ENCODE data around the gene KLK7.

KLK7 gene

GRCh38 chr19:50949861-50950260 lies 33.9 kb downstream of the KLK7 start:
- TF ChIP-seq EZH2 (IDR thresholded peaks at IDR 0.05; ENCODE audit: borderline replicate concordance, low read depth, low read length, severe bottlenecking), result no peak
- no peak for TF ChIP-seq CTCF (IDR thresholded peaks at IDR 0.05; ENCODE audit: borderline replicate concordance, extremely low read depth, low read length, poor library complexity, severe bottlenecking)
- no peak overlapping the region for H2AFZ ChIP-seq (ENCODE audit: low read depth, low read length)
- no peaks in the 10 kb centered on the region for H3K4me1 ChIP-seq (ENCODE audit: insufficient read depth, low read length)
- H4K20me1 ChIP-seq (ENCODE audit: insufficient read depth, low read length), result no peaks in the 10 kb centered on the region; the same call in 1 of the 2 replicates
- H3K27ac ChIP-seq (ENCODE audit: low read length), result no peak overlapping the region
- no peaks in the 10 kb centered on the region for H3K27me3 ChIP-seq (ENCODE audit: insufficient read depth, low read length, poor library complexity)
- no peaks in the 10 kb centered on the region for H3K36me3 ChIP-seq (ENCODE audit: insufficient read depth, low read length)
- H3K79me2 ChIP-seq (ENCODE audit: insufficient read depth, low read length), result no peaks in the 10 kb centered on the region
- H3K9me3 ChIP-seq (ENCODE audit: insufficient read depth, low read length, severe bottlenecking), result no peaks in the 10 kb centered on the region
- no peak overlapping the region for H3K9ac ChIP-seq (ENCODE audit: low read depth, low read length)
- ATAC-seq (ENCODE audit: insufficient read depth, low read depth) (no peak), DNase-seq (no peak)
- no peak overlapping the region for H3K4me2 ChIP-seq (ENCODE audit: insufficient read depth, low read length)
- H3K4me3 ChIP-seq (ENCODE audit: low read depth in 1 of 2, low read length in 2 of 2), result no peak overlapping the region

GRCh38 chr19:50947123-50947522 lies 36.6 kb downstream of the KLK7 start:
- Histone ChIP-seq H3K27me3 (ENCODE audit: insufficient read depth, low read length, poor library complexity) (no peaks in the 10 kb centered on the region), H3K9me3 (ENCODE audit: insufficient read depth, low read length, severe bottlenecking) (no peaks in the 10 kb centered on the region), H3K79me2 (ENCODE audit: insufficient read depth, low read length) (no peaks in the 10 kb centered on the region), H3K9ac (ENCODE audit: low read depth, low read length) (no peak overlapping the region), H2AFZ (ENCODE audit: low read depth, low read length) (no peak overlapping the region), H3K27ac (ENCODE audit: low read length) (no peak overlapping the region), H3K4me3 (ENCODE audit: low read depth in 1 of 2, low read length in 2 of 2) (no peak overlapping the region), H3K4me1 (ENCODE audit: insufficient read depth, low read length) (no peaks in the 10 kb centered on the region), H4K20me1 (ENCODE audit: insufficient read depth, low read length) (no peaks in the 10 kb centered on the region), H3K4me2 (ENCODE audit: insufficient read depth, low read length) (no peak overlapping the region), H3K36me3 (ENCODE audit: insufficient read depth, low read length) (no peaks in the 10 kb centered on the region)
- ATAC-seq (ENCODE audit: insufficient read depth, low read depth) (no peak), DNase-seq (no peak)
- TF ChIP-seq CTCF (IDR thresholded peaks at IDR 0.05; ENCODE audit: borderline replicate concordance, extremely low read depth, low read length, poor library complexity, severe bottlenecking) (no peak), EZH2 (IDR thresholded peaks at IDR 0.05; ENCODE audit: borderline replicate concordance, low read depth, low read length, severe bottlenecking) (no peak)

- no peak overlapping the region for H3K27ac ChIP-seq (ENCODE audit: low read length)
- no peaks in the 10 kb centered on the region for H3K27me3 ChIP-seq (ENCODE audit: insufficient read depth, low read length, poor library complexity)
- TF ChIP-seq CTCF (IDR thresholded peaks at IDR 0.05; ENCODE audit: borderline replicate concordance, extremely low read depth, low read length, poor library complexity, severe bottlenecking), result no peak
- no peak for TF ChIP-seq EZH2 (IDR thresholded peaks at IDR 0.05; ENCODE audit: borderline replicate concordance, low read depth, low read length, severe bottlenecking)
- no peak for ATAC-seq (ENCODE audit: insufficient read depth, low read depth)
- no peaks in the 10 kb centered on the region for H3K36me3 ChIP-seq (ENCODE audit: insufficient read depth, low read length)
- H4K20me1 ChIP-seq (ENCODE audit: insufficient read depth, low read length), result no peaks in the 10 kb centered on the region
- no peaks in the 10 kb centered on the region for H3K4me1 ChIP-seq (ENCODE audit: insufficient read depth, low read length)
- H3K9me3 ChIP-seq (ENCODE audit: insufficient read depth, low read length, severe bottlenecking), result no peaks in the 10 kb centered on the region
- no peak overlapping the region for H3K9ac ChIP-seq (ENCODE audit: low read depth, low read length)
- H3K4me3 ChIP-seq (ENCODE audit: low read depth in 1 of 2, low read length in 2 of 2), result no peak overlapping the region
- DNase-seq, result no peak
- no peak overlapping the region for H2AFZ ChIP-seq (ENCODE audit: low read depth, low read length)
- H3K79me2 ChIP-seq (ENCODE audit: insufficient read depth, low read length), result no peaks in the 10 kb centered on the region
- H3K4me2 ChIP-seq (ENCODE audit: insufficient read depth, low read length), result no peak overlapping the region
Measured at GRCh38 chr19:50944795-50945194, 38.9 kb downstream of the KLK7 start.

Data from DND-41 (cell line).